IPS DF 19.7 (cell line): ENCODE measurements around the gene AK4.

Source experiments
- DNase-seq: peaks from one replicate; pipeline ENCODE4 v3.0.0-alpha.2; 2013; ENCODE audit warnings: low read depth, low spot score

The AK4 gene

GRCh38 chr1:65247419-65248359, 99.7 kb downstream of the AK4 start:
- no peak for DNase-seq

- no peak for DNase-seq
Measured at GRCh38 chr1:65250826-65251225, 102.8 kb downstream of the AK4 start.

- no peak for DNase-seq
Measured at GRCh38 chr1:65253800-65254319, 105.9 kb downstream of the AK4 start.

GRCh38 chr1:65254320-65255034, 106.5 kb downstream of the AK4 start:
- DNase-seq = no peak

- DNase-seq = no peak
Measured at GRCh38 chr1:65255035-65255655, 107.1 kb downstream of the AK4 start.

GRCh38 chr1:65255656-65256050, 107.7 kb downstream of the AK4 start:
- DNase-seq = no peak

GRCh38 chr1:65256860-65257708, 109.1 kb downstream of the AK4 start:
- DNase-seq = no peak

- no peak for DNase-seq
Measured at GRCh38 chr1:65258106-65258505, 110.1 kb downstream of the AK4 start.

GRCh38 chr1:65259816-65260215, 111.8 kb downstream of the AK4 start:
- no peak for DNase-seq

- no peak for DNase-seq
Measured at GRCh38 chr1:65260851-65261473, 113.0 kb downstream of the AK4 start.

GRCh38 chr1:65263286-65263685, 115.3 kb downstream of the AK4 start:
- DNase-seq = no peak

GRCh38 chr1:65264197-65264929, 116.4 kb downstream of the AK4 start:
- DNase-seq = no peak

- no peak for DNase-seq
Measured at GRCh38 chr1:65265296-65265650, 117.3 kb downstream of the AK4 start.

- DNase-seq = no peak
Measured at GRCh38 chr1:65265651-65266351, 117.8 kb downstream of the AK4 start.

GRCh38 chr1:65266476-65266875, 118.5 kb downstream of the AK4 start:
- no peak for DNase-seq

GRCh38 chr1:65267271-65267670, 119.3 kb downstream of the AK4 start:
- no peak for DNase-seq

GRCh38 chr1:65267683-65268082, 119.7 kb downstream of the AK4 start:
- DNase-seq = no peak

- DNase-seq = no peak
Measured at GRCh38 chr1:65269612-65270011, 121.6 kb downstream of the AK4 start.

- no peak for DNase-seq
Measured at GRCh38 chr1:65276197-65276939, 128.4 kb downstream of the AK4 start.
